Endothelial cell (in vitro differentiated cells): ENCODE data around the gene NAA80. TPM values are rescaled to one million over a fixed set of nuclear protein-coding genes. Genes with fewer than 3 reads are reported as not detected.

Experiments
- DNase-seq: peaks from one replicate; pipeline ENCODE4 v3.0.0; 2021; ENCODE audit warnings: low spot score
- H3K27ac Mint-ChIP-seq: one replicate; pipeline ENCODE4 v1.8.0; 2021; ENCODE audit warnings: mixed read lengths, inconsistent platforms; ENCODE audit not compliant: unreplicated experiment
- H3K27me3 Mint-ChIP-seq: one replicate; pipeline ENCODE4 v1.8.0; 2021; ENCODE audit warnings: mild to moderate bottlenecking, moderate library complexity, mixed read lengths, inconsistent platforms; ENCODE audit not compliant: unreplicated experiment
- H3K36me3 Mint-ChIP-seq: one replicate; pipeline ENCODE4 v1.8.0; 2021; ENCODE audit warnings: mild to moderate bottlenecking, low read depth, mixed read lengths, inconsistent platforms; ENCODE audit not compliant: unreplicated experiment
- H3K4me1 Mint-ChIP-seq: one replicate; pipeline ENCODE4 v1.8.0; 2021; ENCODE audit warnings: mild to moderate bottlenecking, mixed read lengths, inconsistent platforms; ENCODE audit not compliant: unreplicated experiment
- H3K4me3 Mint-ChIP-seq: one replicate; pipeline ENCODE4 v1.8.0; 2021; ENCODE audit warnings: mild to moderate bottlenecking, mixed read lengths, inconsistent platforms; ENCODE audit not compliant: unreplicated experiment
- H3K9me3 Mint-ChIP-seq: one replicate; pipeline ENCODE4 v1.8.0; 2021; ENCODE audit warnings: mixed read lengths, inconsistent platforms; ENCODE audit not compliant: unreplicated experiment
- total RNA-seq: library from RNA; stranded (reverse); fragmentation: NEBNext Ultra II Directional; extraction: Animal tissue kit (Norgen Biotek cat#: 25700); gene quantifications from one replicate; pipeline ENCODE4 v1.2.1, GENCODE V29; 2021; ENCODE audit not compliant: unreplicated experiment
- TF ChIP-seq, protein P1 (sequence below): fragments of 200-600 bp; sonication (generic); IDR thresholded peaks from one replicate; pipeline ENCODE4 v1.5.0; 2021; ENCODE audit warnings: antibody characterized with exemption; ENCODE audit not compliant: unreplicated experiment

Gene NAA80
- total RNA-seq, 1 donor from 2014 or later, result 17.1 TPM

DNA sequence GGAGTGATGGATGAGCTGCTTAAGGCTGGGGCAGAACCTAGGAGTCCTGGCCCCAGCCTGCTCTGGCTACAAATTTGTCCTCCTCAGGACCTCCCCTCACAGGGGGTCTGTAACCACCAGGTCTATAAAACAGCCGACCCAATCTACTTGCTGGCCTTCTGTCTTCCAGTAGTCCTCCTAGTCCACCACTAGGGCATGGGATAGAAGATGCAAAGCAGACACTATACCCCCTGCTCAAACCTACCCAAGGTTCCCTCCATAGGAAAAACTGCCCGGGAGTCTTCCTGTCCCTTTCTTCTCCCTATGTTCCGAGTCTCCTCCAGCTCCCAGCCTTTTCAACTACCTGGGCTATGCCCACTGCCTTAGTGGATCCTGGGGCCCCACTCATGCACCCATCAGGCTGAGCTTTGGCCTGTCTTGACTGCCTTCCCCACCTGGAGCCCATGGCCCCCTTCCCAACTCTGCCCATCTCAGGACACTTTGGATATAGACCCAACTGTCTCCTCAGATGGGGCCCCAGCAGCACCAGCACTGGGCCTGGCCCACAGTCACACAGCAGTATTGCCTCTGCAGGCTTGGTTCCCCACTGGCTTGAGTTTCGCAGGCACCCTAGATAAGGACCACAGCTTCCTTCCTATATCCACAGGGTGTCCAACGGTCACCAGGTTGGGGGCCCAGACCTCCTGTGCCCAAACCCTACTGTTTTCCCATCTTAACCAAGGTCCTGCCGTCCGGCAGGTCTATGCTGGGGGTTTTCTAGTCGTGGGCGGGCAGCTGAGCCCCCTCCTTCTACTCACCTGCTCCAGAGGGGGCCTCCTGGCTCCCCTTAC is 1.1 kb downstream of the NAA80 start:
- H3K27me3 Mint-ChIP-seq, result peaks cover 4% of the 10 kb centered on the region
- DNase-seq, result no peak

DNA sequence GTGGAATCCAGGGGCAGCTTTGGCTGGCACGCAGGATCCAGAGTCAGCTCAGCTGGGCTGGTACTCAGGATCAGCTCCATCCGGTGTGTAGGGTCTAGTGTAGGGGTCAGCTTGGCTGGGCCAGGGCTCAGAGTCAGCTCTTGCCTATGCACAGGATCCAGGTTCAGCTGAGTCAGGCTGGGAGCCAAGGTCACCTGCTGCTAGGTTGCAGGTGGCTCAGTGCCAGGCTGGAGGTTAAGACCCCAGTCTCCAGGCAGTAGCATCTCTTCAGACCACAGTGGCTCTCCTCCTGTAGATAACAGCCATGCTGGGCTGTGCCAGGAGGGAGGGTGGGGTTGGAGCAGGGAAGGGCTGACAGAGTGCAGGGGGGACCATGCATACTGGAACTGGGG is 1.8 kb downstream of the NAA80 start:
- H3K36me3 Mint-ChIP-seq, result no peaks in the 10 kb centered on the region
- TF ChIP-seq, protein P1, sequence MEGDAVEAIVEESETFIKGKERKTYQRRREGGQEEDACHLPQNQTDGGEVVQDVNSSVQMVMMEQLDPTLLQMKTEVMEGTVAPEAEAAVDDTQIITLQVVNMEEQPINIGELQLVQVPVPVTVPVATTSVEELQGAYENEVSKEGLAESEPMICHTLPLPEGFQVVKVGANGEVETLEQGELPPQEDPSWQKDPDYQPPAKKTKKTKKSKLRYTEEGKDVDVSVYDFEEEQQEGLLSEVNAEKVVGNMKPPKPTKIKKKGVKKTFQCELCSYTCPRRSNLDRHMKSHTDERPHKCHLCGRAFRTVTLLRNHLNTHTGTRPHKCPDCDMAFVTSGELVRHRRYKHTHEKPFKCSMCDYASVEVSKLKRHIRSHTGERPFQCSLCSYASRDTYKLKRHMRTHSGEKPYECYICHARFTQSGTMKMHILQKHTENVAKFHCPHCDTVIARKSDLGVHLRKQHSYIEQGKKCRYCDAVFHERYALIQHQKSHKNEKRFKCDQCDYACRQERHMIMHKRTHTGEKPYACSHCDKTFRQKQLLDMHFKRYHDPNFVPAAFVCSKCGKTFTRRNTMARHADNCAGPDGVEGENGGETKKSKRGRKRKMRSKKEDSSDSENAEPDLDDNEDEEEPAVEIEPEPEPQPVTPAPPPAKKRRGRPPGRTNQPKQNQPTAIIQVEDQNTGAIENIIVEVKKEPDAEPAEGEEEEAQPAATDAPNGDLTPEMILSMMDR, result no peak
- no peak overlapping the region for H3K4me3 Mint-ChIP-seq
- H3K9me3 Mint-ChIP-seq, result no peaks in the 10 kb centered on the region
- H3K27me3 Mint-ChIP-seq, result peaks cover 4% of the 10 kb centered on the region
- no peak for DNase-seq
- H3K4me1 Mint-ChIP-seq, result peaks cover 19% of the 10 kb centered on the region
- H3K27ac Mint-ChIP-seq, result no peak overlapping the region

More for the DNA sequence above, 1.1 kb downstream of the NAA80 start:
- no peaks in the 10 kb centered on the region for H3K9me3 Mint-ChIP-seq
- peak overlapping the region; percentile 57 for H3K27ac Mint-ChIP-seq
- peak overlapping the region; percentile 96 for H3K4me3 Mint-ChIP-seq
- TF ChIP-seq, protein P1, result peak; percentile 25
- H3K36me3 Mint-ChIP-seq, result no peaks in the 10 kb centered on the region
- peaks cover 12% of the 10 kb centered on the region for H3K4me1 Mint-ChIP-seq

DNA sequence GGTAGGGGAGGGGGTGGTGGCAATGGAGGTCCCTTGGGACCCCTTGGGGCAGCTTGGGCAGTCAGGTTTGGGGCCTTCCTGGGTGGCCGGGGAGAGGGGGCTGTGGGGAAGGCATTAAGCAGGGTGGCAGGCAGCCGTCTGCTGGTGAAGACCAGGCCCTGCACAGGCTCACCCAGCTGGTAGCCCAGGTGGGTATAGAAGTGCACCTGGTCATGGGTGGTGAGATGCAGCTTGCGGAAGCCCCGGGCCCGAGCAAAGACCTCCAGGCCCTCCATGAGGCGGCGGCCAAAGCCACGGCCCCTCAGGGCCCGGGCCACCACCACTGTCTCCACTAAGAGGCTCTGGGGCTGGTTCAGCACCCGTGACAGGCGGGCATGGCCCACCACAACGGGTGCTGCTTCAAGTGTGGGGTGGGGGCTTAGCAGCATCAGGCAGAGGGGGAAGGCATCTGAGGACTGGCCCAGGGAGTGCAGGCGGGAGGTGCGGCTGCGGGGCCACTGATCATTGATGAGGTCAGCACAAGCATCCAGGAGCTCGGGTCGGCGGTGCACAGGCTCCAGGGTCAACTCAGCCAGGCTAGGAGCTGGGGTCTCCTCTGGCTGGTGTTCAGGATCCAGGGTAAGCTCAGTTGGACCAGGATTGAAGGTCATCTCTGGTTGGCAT is 2.4 kb downstream of the NAA80 start:
- TF ChIP-seq, protein P1, result no peak
- Mint-ChIP-seq H3K4me1 (peaks cover 19% of the 10 kb centered on the region), H3K9me3 (no peaks in the 10 kb centered on the region), H3K27me3 (peaks cover 2% of the 10 kb centered on the region), H3K4me3 (peak overlapping the region; percentile 51), H3K36me3 (no peaks in the 10 kb centered on the region), H3K27ac (no peak overlapping the region)
- DNase-seq, result no peak

DNA sequence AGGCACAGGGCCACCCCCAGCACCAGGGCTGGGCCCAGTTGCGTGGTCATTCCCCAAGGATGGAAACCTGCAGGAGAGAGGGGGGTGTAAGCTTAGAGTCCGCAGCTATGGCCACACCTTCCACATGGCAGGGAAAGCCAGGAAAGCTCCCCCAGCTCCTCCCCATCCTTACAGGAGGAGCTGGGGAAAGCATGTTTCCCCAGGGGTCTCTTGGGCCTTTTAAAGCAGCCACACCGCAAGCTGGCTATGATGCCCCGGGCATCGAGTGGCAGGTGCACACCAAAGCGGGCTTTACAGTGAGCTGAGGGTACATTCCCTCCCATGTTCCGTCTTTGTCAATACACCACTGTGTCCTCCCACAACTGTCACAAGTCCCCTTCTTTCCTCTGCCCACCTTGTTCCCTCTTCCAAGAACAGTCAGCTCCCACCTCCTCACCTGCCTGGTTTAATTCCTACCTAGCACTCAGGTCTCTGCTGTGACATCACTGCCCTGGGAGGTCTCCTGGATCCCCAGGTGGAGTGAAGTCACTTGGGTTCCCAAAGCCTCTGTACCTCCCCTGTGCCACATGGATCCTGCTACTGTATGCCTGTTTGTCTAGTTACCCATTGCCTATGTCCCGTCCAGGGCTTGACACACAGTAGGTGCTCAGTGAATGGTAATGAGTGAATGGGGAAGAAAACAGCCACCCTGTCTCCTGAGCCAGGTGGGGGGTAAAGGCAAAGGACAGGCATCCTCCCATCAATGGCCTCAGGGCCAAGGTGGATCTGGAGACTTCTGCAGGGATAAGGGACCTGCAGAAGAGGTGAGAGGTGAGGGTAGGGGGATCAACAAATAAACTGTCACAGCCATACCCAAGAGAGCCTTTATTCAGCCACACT is 3.4 kb downstream of the NAA80 start:
- Mint-ChIP-seq H3K9me3 (no peaks in the 10 kb centered on the region), H3K4me3 (no peak overlapping the region), H3K27me3 (peaks cover 5% of the 10 kb centered on the region), H3K4me1 (peaks cover 22% of the 10 kb centered on the region), H3K36me3 (peaks cover 4% of the 10 kb centered on the region), H3K27ac (no peak overlapping the region)
- TF ChIP-seq, protein P1, result no peak
- DNase-seq, result no peak
